ENCODE measurements around the gene POLE3.
"Not testable (repeated sequence)": the region's sequence is repeated elsewhere in the genome, so short reads cannot be mapped to it uniquely, and the experiment has no call there.

Gene POLE3

GRCh38 chr9:113425072-113425471 is 14.6 kb upstream of the POLE3 start:
- DNase-seq: no peak
- TF ChIP-seq GATA1 (IDR thresholded peaks at IDR 0.05; ENCODE audit: low read depth, low read length) (no peak), POLR2A (IDR thresholded peaks at IDR 0.05; ENCODE audit: low read length) (no peak)

GRCh38 chr9:113421726-113422125 is 11.3 kb upstream of the POLE3 start:
- TF ChIP-seq GATA1 (IDR thresholded peaks at IDR 0.05; ENCODE audit: low read depth, low read length): no peak
- no peak for TF ChIP-seq POLR2A (IDR thresholded peaks at IDR 0.05; ENCODE audit: low read length)
- DNase-seq: no peak

GRCh38 chr9:113417370-113417769 is 6.9 kb upstream of the POLE3 start:
- DNase-seq: peak; percentile 36 to 48
- TF ChIP-seq POLR2A (IDR thresholded peaks at IDR 0.05; ENCODE audit: low read length): no peak
- no peak for TF ChIP-seq GATA1 (IDR thresholded peaks at IDR 0.05; ENCODE audit: low read depth, low read length)

GRCh38 chr9:113416149-113416721 is 5.8 kb upstream of the POLE3 start:
- TF ChIP-seq GATA1 (IDR thresholded peaks at IDR 0.05; ENCODE audit: low read depth, low read length) (no peak), POLR2A (IDR thresholded peaks at IDR 0.05; ENCODE audit: low read length) (no peak)
- DNase-seq: no peak

- DNase-seq: no peak
- TF ChIP-seq GATA1 (IDR thresholded peaks at IDR 0.05; ENCODE audit: low read depth, low read length) (no peak), POLR2A (IDR thresholded peaks at IDR 0.05; ENCODE audit: low read length) (no peak)
Measured at GRCh38 chr9:113409883-113410206, 630 bp downstream of the POLE3 start.

GRCh38 chr9:113409481-113409880 is 994 bp downstream of the POLE3 start:
- DNase-seq: peak in 1 of 2 experiments; percentile 53
- TF ChIP-seq GATA1 (IDR thresholded peaks at IDR 0.05; ENCODE audit: low read depth, low read length) (no peak), POLR2A (IDR thresholded peaks at IDR 0.05; ENCODE audit: low read length) (no peak)

- peak; percentile 84 to 85 for DNase-seq
Measured at GRCh38 chr9:113406873-113407511, 3.5 kb downstream of the POLE3 start.

- not testable (repeated sequence) for DNase-seq
Measured at GRCh38 chr9:113406353-113406752, 4.1 kb downstream of the POLE3 start.

- no peak for TF ChIP-seq GATA1 (IDR thresholded peaks at IDR 0.05; ENCODE audit: low read depth, low read length)
- TF ChIP-seq POLR2A (IDR thresholded peaks at IDR 0.05; ENCODE audit: low read length): no peak
- peak in 1 of 2 experiments; percentile 35 for DNase-seq
Measured at GRCh38 chr9:113403646-113404045, 6.8 kb downstream of the POLE3 start.

- peak; percentile 100 for DNase-seq
- no peak for TF ChIP-seq GATA1 (IDR thresholded peaks at IDR 0.05; ENCODE audit: low read depth, low read length)
- peak; percentile 87 for TF ChIP-seq POLR2A (IDR thresholded peaks at IDR 0.05; ENCODE audit: low read length)
Measured at GRCh38 chr9:113401027-113401792, 9.3 kb downstream of the POLE3 start, which contains the start of gene ALAD. Gene ALAD (minus strand): TSS chr9:113401284. CDS start chr9:113393559, 7,725 bp downstream.

- no peak for TF ChIP-seq GATA1 (IDR thresholded peaks at IDR 0.05; ENCODE audit: low read depth, low read length)
- no peak for DNase-seq
Measured at GRCh38 chr9:113399646-113400200, 10.8 kb downstream of the POLE3 start.

- no peak for DNase-seq
- no peak for TF ChIP-seq GATA1 (IDR thresholded peaks at IDR 0.05; ENCODE audit: low read depth, low read length)
Measured at GRCh38 chr9:113398796-113399195, 11.7 kb downstream of the POLE3 start.

GRCh38 chr9:113397203-113397631 is 13.3 kb downstream of the POLE3 start:
- DNase-seq: peak; percentile 95 to 99
- TF ChIP-seq POLR2A (IDR thresholded peaks at IDR 0.05; ENCODE audit: low read length): peak; percentile 89
- TF ChIP-seq GATA1 (IDR thresholded peaks at IDR 0.05; ENCODE audit: low read depth, low read length): no peak

GRCh38 chr9:113395000-113395861 is 15.2 kb downstream of the POLE3 start:
- no peak for DNase-seq
- TF ChIP-seq GATA1 (IDR thresholded peaks at IDR 0.05; ENCODE audit: low read depth, low read length): no peak

All from erythroblast (primary cell).